DOHH2 (cell line): ENCODE measurements around the gene KLHL40.

Experiments
- H3F3A ChIP-seq: fragments of 200-600 bp; sonication (generic), shearing (Covaris generic); 2 replicates; pipeline ENCODE4 v1.6.0; 2016; ENCODE audit warnings: antibody characterized with exemption, mild to moderate bottlenecking; ENCODE audit not compliant: control insufficient read depth, insufficient read depth
- H3K27ac ChIP-seq: fragments of 200-600 bp; sonication (generic); 2 replicates; pipeline ENCODE4 v1.5.1; 2014; ENCODE audit warnings: low read depth, mild to moderate bottlenecking, low read length, moderate library complexity
- H3K27me3 ChIP-seq: fragments of 200-600 bp; sonication (generic); 2 replicates; pipeline ENCODE4 v1.6.1; 2014; ENCODE audit warnings: mild to moderate bottlenecking, low read length, mixed read lengths; ENCODE audit not compliant: control insufficient read depth
- H3K36me3 ChIP-seq: fragments of 200-600 bp; sonication (generic); 2 replicates; pipeline ENCODE4 v1.6.1; 2014; ENCODE audit warnings: mild to moderate bottlenecking, low read length, moderate library complexity, mixed read lengths; ENCODE audit not compliant: control insufficient read depth
- H3K4me1 ChIP-seq: fragments of 200-600 bp; sonication (generic); 2 replicates; pipeline ENCODE4 v1.6.1; 2014; ENCODE audit warnings: mild to moderate bottlenecking, low read length, mixed read lengths; ENCODE audit not compliant: control insufficient read depth
- H3K4me2 ChIP-seq: fragments of 200-600 bp; sonication (generic); 2 replicates; pipeline ENCODE4 v1.6.0; 2014; ENCODE audit warnings: mild to moderate bottlenecking, low read length, moderate library complexity
- H3K4me3 ChIP-seq: fragments of 200-600 bp; sonication (generic); 2 replicates; pipeline ENCODE4 v1.5.1; 2014; ENCODE audit warnings: mild to moderate bottlenecking, low read length, mixed read lengths
- H3K79me2 ChIP-seq: fragments of 200-600 bp; sonication (generic); 2 replicates; pipeline ENCODE4 v1.6.1; 2014; ENCODE audit warnings: mild to moderate bottlenecking, low read length, mixed read lengths; ENCODE audit not compliant: control insufficient read depth
- H3K9me2 ChIP-seq: fragments of 200-600 bp; sonication (generic); replicated peaks from 2 replicates; pipeline ENCODE4 v1.6.1; 2014; ENCODE audit warnings: mild to moderate bottlenecking, low read length, mixed read lengths; ENCODE audit not compliant: control insufficient read depth
- H3K9me3 ChIP-seq: fragments of 200-600 bp; sonication (generic); 2 replicates; pipeline ENCODE4 v1.6.1; 2014; ENCODE audit warnings: antibody characterized with exemption, low read length, mixed read lengths; ENCODE audit not compliant: control insufficient read depth, insufficient read depth
- H4K20me1 ChIP-seq: fragments of 200-600 bp; sonication (generic); 2 replicates; pipeline ENCODE4 v1.6.0; 2014; ENCODE audit warnings: low read depth, mild to moderate bottlenecking, antibody characterized with exemption, low read length, moderate library complexity; ENCODE audit not compliant: control insufficient read depth, insufficient read depth
- EZH2phosphoT487 ChIP-seq: fragments of 200-600 bp; sonication (generic); IDR thresholded peaks from 2 replicates; pipeline ENCODE4 v1.6.1; 2017; ENCODE audit warnings: borderline replicate concordance, mild to moderate bottlenecking, antibody characterized with exemption, low read length, moderate library complexity, mixed read lengths
- TF ChIP-seq, protein P1 (sequence below): fragments of 200-600 bp; sonication (generic); IDR thresholded peaks from one replicate; pipeline ENCODE4 v1.5.1; 2014; ENCODE audit warnings: antibody characterized with exemption, mild to moderate bottlenecking, low read depth, low read length; ENCODE audit not compliant: poor library complexity, severe bottlenecking

Gene KLHL40

DNA sequence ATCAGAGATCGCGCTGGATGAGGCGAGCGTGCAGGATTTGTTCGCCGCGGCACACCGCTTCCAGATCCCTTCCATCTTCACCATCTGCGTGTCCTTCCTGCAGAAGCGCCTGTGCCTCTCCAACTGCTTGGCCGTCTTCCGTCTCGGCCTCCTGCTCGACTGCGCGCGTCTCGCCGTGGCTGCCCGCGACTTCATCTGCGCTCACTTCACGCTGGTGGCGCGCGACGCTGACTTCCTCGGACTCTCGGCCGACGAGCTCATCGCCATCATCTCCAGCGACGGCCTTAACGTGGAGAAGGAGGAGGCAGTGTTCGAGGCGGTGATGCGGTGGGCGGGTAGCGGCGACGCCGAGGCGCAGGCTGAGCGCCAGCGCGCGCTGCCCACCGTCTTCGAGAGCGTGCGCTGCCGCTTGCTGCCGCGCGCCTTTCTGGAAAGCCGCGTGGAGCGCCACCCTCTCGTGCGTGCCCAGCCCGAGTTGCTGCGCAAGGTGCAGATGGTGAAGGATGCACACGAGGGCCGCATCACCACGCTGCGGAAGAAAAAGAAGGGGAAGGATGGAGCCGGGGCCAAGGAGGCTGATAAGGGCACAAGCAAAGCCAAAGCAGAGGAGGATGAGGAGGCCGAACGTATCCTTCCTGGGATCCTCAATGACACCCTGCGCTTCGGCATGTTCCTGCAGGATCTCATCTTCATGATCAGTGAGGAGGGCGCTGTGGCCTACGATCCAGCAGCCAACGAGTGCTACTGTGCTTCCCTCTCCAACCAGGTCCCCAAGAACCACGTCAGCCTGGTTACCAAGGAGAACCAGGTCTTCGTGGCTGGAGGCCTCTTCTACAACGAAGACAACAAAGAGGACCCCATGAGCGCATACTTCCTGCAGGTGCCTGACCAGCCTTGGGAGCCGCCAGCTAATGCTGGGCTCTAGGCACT is 819 bp downstream of the KLHL40 start:
- no peaks in the 10 kb centered on the region for H3K9me3 ChIP-seq
- H3K9me2 ChIP-seq, result no peaks in the 10 kb centered on the region
- H3K27ac ChIP-seq, result no peak overlapping the region
- H3K4me3 ChIP-seq, result no peak overlapping the region
- H3K4me1 ChIP-seq, result no peaks in the 10 kb centered on the region
- H3K4me2 ChIP-seq, result no peak overlapping the region
- no peak for TF ChIP-seq EZH2phosphoT487
- TF ChIP-seq, protein P1, sequence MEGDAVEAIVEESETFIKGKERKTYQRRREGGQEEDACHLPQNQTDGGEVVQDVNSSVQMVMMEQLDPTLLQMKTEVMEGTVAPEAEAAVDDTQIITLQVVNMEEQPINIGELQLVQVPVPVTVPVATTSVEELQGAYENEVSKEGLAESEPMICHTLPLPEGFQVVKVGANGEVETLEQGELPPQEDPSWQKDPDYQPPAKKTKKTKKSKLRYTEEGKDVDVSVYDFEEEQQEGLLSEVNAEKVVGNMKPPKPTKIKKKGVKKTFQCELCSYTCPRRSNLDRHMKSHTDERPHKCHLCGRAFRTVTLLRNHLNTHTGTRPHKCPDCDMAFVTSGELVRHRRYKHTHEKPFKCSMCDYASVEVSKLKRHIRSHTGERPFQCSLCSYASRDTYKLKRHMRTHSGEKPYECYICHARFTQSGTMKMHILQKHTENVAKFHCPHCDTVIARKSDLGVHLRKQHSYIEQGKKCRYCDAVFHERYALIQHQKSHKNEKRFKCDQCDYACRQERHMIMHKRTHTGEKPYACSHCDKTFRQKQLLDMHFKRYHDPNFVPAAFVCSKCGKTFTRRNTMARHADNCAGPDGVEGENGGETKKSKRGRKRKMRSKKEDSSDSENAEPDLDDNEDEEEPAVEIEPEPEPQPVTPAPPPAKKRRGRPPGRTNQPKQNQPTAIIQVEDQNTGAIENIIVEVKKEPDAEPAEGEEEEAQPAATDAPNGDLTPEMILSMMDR, result no peak
- no peaks in the 10 kb centered on the region for H3K36me3 ChIP-seq
- H4K20me1 ChIP-seq, result no peaks in the 10 kb centered on the region
- H3K27me3 ChIP-seq, result no peaks in the 10 kb centered on the region
- no peaks in the 10 kb centered on the region for H3K79me2 ChIP-seq
- no peaks in the 10 kb centered on the region for H3F3A ChIP-seq

DNA sequence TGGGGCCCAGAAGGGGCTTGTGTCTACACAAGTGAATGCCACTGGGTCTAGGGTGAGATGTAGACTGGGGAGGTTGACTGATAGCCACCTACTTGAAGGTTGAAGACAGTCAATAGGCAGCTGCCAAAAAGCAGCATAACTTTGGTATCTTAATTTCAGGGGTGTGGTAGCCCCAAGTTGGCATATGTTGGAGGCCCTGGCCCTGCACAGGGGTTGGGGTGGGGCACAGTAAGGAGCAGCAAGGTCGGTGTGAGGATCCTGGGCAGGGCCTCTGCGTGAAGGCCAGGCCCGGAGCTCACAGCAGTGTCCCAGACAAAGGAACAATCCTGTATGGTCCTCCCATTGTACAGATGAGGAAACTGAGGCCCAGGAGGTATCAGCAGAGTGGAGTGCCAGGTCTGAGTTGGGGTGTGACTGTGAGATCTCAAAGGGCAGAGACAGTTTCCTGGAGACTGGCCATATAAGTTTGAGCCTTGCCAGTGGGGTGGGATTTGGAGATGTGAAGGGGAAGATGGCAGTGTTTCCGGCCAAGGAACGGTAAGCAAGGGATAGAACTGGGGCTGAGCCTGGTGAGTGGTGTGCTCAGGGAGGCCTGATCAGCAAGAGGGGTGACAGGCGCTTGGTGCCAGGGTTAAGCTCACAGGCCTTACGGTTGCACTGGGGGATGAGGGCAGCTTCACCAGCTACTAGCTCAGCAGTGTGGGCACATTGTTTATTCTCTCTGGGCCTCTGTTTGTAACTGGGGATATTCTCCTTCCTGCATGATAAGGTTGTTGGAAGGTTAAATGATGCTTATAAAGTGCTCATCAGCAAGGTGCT is 1.7 kb downstream of the KLHL40 start:
- Histone ChIP-seq H3K36me3 (no peaks in the 10 kb centered on the region), H4K20me1 (no peaks in the 10 kb centered on the region), H3K79me2 (no peaks in the 10 kb centered on the region), H3K4me1 (no peaks in the 10 kb centered on the region), H3K4me3 (no peak overlapping the region), H3K9me2 (no peaks in the 10 kb centered on the region), H3K4me2 (no peak overlapping the region), H3K27ac (no peak overlapping the region), H3K27me3 (no peaks in the 10 kb centered on the region), H3F3A (no peaks in the 10 kb centered on the region), H3K9me3 (no peaks in the 10 kb centered on the region)
- TF ChIP-seq EZH2phosphoT487, result no peak
- TF ChIP-seq, protein P1, result no peak

DNA sequence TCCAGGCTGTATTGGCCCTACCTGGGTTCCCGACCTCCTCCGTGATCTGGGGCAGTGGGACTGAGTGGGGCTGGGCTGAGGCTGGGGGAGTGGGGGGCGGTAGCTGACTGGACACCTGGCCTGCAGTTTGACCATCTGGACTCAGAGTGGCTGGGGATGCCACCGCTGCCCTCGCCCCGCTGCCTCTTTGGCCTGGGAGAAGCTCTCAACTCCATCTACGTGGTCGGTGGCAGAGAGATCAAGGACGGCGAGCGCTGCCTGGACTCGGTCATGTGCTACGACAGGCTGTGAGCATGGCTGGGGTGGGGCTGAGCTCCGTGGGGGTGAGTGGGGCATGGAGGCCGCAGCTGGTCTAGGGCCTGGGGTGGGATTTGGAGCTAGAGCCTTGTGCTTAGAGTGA is 2.7 kb downstream of the KLHL40 start:
- H3K79me2 ChIP-seq, result no peaks in the 10 kb centered on the region
- H3K4me3 ChIP-seq, result no peak overlapping the region
- H3K9me3 ChIP-seq, result no peaks in the 10 kb centered on the region
- H3K4me1 ChIP-seq, result no peaks in the 10 kb centered on the region
- H3K4me2 ChIP-seq, result no peak overlapping the region
- TF ChIP-seq EZH2phosphoT487, result no peak
- TF ChIP-seq, protein P1, result no peak
- no peaks in the 10 kb centered on the region for H3K27me3 ChIP-seq
- H3K27ac ChIP-seq, result no peak overlapping the region
- H3F3A ChIP-seq, result no peaks in the 10 kb centered on the region
- H4K20me1 ChIP-seq, result no peaks in the 10 kb centered on the region
- H3K36me3 ChIP-seq, result no peaks in the 10 kb centered on the region
- H3K9me2 ChIP-seq, result no peaks in the 10 kb centered on the region
